Stomach (tissue), 4 donors: ENCODE measurements around the gene ARRDC3.

Experiments
- EP300 ChIP-seq: sonication (generic); formaldehyde crosslinking; IDR thresholded peaks from one replicate; pipeline ENCODE4 v1.6.1; 2017; ENCODE audit warnings: antibody characterized with exemption
- POLR2A ChIP-seq, 4 donors: fragments of 450-650 bp; IDR thresholded peaks; one replicate each; pipeline ENCODE4 v1.6.1; 2016; ENCODE audit warnings: antibody characterized with exemption in 4 of 4, control low read depth in 2 of 4, mild to moderate bottlenecking in 1 of 4, moderate library complexity in 1 of 4
- POLR2AphosphoS5 ChIP-seq, 3 donors: sonication (generic); formaldehyde crosslinking; IDR thresholded peaks; one replicate each; pipeline ENCODE4 v1.6.1; 2016; ENCODE audit warnings: antibody characterized with exemption in 3 of 3
- TF ChIP-seq, protein P1 (sequence below), 7 experiments: fragments of 450-650 bp in 4 of 7; fragments of 200-600 bp in 3 of 7; sonication (generic) in 3 of 7; IDR thresholded peaks; one replicate each; pipeline ENCODE4 v1.5.1; 2016 to 2019; ENCODE audit warnings: antibody characterized with exemption in 7 of 7, control low read depth in 2 of 7, mild to moderate bottlenecking in 1 of 7

DNA sequence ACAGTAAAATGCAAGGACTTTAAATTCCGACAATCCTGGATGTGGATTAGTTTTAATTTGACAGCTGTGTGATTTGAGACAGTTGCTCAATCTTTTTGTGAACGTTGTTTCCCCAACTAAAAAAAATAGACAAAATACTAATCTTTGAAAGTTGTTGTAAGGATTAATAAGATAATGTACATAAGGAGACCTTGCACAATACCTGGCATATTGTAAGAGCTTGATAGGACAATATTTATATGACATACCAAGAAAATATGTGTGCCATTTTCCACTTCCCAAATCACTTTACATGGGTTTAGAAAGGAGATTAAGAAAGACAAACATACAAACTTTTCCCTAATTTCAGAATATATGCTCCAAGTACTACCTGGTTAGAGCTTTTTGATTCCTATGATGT is 25.3 kb downstream of the ARRDC3 start:
- TF ChIP-seq EP300, result no peak
- TF ChIP-seq, protein P1, sequence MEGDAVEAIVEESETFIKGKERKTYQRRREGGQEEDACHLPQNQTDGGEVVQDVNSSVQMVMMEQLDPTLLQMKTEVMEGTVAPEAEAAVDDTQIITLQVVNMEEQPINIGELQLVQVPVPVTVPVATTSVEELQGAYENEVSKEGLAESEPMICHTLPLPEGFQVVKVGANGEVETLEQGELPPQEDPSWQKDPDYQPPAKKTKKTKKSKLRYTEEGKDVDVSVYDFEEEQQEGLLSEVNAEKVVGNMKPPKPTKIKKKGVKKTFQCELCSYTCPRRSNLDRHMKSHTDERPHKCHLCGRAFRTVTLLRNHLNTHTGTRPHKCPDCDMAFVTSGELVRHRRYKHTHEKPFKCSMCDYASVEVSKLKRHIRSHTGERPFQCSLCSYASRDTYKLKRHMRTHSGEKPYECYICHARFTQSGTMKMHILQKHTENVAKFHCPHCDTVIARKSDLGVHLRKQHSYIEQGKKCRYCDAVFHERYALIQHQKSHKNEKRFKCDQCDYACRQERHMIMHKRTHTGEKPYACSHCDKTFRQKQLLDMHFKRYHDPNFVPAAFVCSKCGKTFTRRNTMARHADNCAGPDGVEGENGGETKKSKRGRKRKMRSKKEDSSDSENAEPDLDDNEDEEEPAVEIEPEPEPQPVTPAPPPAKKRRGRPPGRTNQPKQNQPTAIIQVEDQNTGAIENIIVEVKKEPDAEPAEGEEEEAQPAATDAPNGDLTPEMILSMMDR (IDR thresholded peaks at IDR 0.05), result no peak
- no peak for TF ChIP-seq POLR2A (IDR thresholded peaks at IDR 0.05)
- no peak for TF ChIP-seq POLR2AphosphoS5 (IDR thresholded peaks at IDR 0.05)
